Neural progenitor cell (in vitro differentiated cells): ENCODE data around the gene NCF1. TPM values are rescaled to one million over a fixed set of nuclear protein-coding genes. Genes with fewer than 3 reads are reported as not detected.
"Not testable (repeated sequence)": the region's sequence is repeated elsewhere in the genome, so short reads cannot be mapped to it uniquely, and the experiment has no call there.

ENCODE experiments used
- DNase-seq: peaks from one replicate; pipeline ENCODE4 v3.0.0-alpha.2; 2016; ENCODE audit warnings: low spot score
- H2AFZ ChIP-seq: fragments of 200-600 bp; sonication (generic); replicated peaks from 2 replicates; pipeline ENCODE4 v1.6.1; 2016; ENCODE audit warnings: antibody characterized with exemption
- H3F3A ChIP-seq: fragments of 200-600 bp; sonication (generic); 2 replicates; pipeline ENCODE4 v1.6.1; 2016; ENCODE audit warnings: antibody characterized with exemption, low read depth
- H3K27ac ChIP-seq: fragments of 200-600 bp; sonication (generic); 2 replicates; pipeline ENCODE4 v1.5.1; 2016; ENCODE audit warnings: mild to moderate bottlenecking
- H3K27me3 ChIP-seq: fragments of 200-600 bp; sonication (generic); 2 replicates; pipeline ENCODE4 v1.6.1; 2016; ENCODE audit warnings: mild to moderate bottlenecking, moderate library complexity
- H3K36me3 ChIP-seq: fragments of 200-600 bp; sonication (generic); 2 replicates; pipeline ENCODE4 v1.5.1; 2016
- H3K4me1 ChIP-seq: fragments of 200-600 bp; sonication (generic); 2 replicates; pipeline ENCODE4 v1.6.1; 2016; ENCODE audit warnings: mixed run types
- H3K4me2 ChIP-seq: fragments of 200-600 bp; sonication (generic); 2 replicates; pipeline ENCODE4 v1.6.1; 2016
- H3K4me3 ChIP-seq: fragments of 200-600 bp; sonication (generic); 2 replicates; pipeline ENCODE4 v1.5.1; 2016
- H3K79me2 ChIP-seq: fragments of 200-600 bp; sonication (generic); 2 replicates; pipeline ENCODE4 v1.6.1; 2016; ENCODE audit warnings: low read depth
- H3K9ac ChIP-seq: fragments of 200-600 bp; sonication (generic); 2 replicates; pipeline ENCODE4 v1.6.1; 2016
- H3K9me3 ChIP-seq: fragments of 200-600 bp; sonication (generic); 2 replicates; pipeline ENCODE4 v1.5.1; 2016; ENCODE audit warnings: low read depth
- H4K20me1 ChIP-seq: fragments of 200-600 bp; sonication (generic); 2 replicates; pipeline ENCODE4 v1.6.1; 2016; ENCODE audit warnings: low read depth
- H3K27ac Mint-ChIP-seq: 3 replicates; pipeline ENCODE4 v1.8.0; 2021; ENCODE audit warnings: mixed read lengths
- H3K27me3 Mint-ChIP-seq: 2 replicates; pipeline ENCODE4 v1.8.0; 2022; ENCODE audit warnings: low read depth, mild to moderate bottlenecking, inconsistent platforms, moderate library complexity, mixed read lengths; ENCODE audit not compliant: insufficient read depth
- H3K36me3 Mint-ChIP-seq: 3 replicates; pipeline ENCODE4 v1.8.0; 2021; ENCODE audit warnings: mixed read lengths
- H3K4me1 Mint-ChIP-seq: 3 replicates; pipeline ENCODE4 v1.8.0; 2021; ENCODE audit warnings: mixed read lengths
- H3K4me3 Mint-ChIP-seq: 3 replicates; pipeline ENCODE4 v1.8.0; 2021; ENCODE audit warnings: mild to moderate bottlenecking, moderate library complexity, mixed read lengths
- H3K9me3 Mint-ChIP-seq: 3 replicates; pipeline ENCODE4 v1.8.0; 2020; ENCODE audit warnings: mixed read lengths
- total RNA-seq: library from RNA; depleted of rRNA; stranded (reverse); fragments of >200 nt; gene quantifications from 2 replicates; pipeline ENCODE4 v1.2.3, GENCODE V29; 2015; ENCODE audit warnings: low replicate concordance

NCF1 gene
- total RNA-seq, 1 donor from 2014 or later: not detected

GRCh38 chr7:74789200-74789736 lies 15.5 kb downstream of the NCF1 start:
- H3K36me3 ChIP-seq, H3K79me2 ChIP-seq, DNase-seq, H2AFZ ChIP-seq, H4K20me1 ChIP-seq, H3K27ac Mint-ChIP-seq, H3K36me3 Mint-ChIP-seq, H3K27me3 Mint-ChIP-seq, H3K4me1 ChIP-seq, H3K4me1 Mint-ChIP-seq, H3K27ac ChIP-seq, H3K4me2 ChIP-seq, H3F3A ChIP-seq, H3K9ac ChIP-seq, H3K9me3 ChIP-seq, H3K4me3 Mint-ChIP-seq, H3K4me3 ChIP-seq, H3K27me3 ChIP-seq, H3K9me3 Mint-ChIP-seq: not testable (repeated sequence)

DNA sequence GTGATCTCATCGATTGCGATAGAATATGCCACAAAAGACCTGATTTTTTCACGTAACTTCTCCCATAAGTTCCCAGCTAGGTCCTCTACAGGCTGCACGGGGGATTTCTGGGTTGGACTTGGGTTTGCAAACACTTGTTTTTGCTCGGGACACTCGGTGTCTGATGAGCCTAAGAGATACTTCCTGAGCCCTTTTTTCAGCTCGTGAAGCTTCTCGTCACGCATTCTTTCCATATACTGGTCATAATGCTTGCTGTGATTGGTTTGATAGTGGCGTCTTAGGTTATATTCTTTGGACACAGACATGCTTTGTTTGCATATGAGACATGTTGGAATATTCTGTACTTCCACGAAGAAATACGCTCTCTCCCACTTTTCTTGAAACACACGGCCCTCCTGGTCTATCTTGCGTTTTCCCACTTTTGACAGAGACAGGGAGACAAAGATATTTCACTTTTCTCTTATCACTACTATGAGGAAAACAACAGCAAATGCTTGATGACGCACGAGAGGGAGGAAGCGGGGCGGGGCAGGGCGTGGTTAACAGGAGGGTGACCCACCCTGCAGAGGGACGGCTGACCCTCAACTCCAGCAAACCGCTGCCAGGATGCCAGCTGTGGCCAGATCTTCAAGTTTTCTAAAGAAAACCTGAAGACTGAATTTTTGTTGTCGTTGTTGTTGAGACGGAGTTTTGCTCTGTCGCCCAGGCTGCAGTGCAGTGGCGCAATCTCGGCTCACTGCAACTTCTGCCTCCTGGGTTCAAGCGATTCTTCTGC lies 24.2 kb downstream of the NCF1 start:
- DNase-seq, H3K4me2 ChIP-seq, H3K9me3 Mint-ChIP-seq, H3K79me2 ChIP-seq, H3K27ac Mint-ChIP-seq, H3K9ac ChIP-seq, H3K4me3 Mint-ChIP-seq, H2AFZ ChIP-seq, H3F3A ChIP-seq, H3K9me3 ChIP-seq, H3K36me3 ChIP-seq, H3K27me3 ChIP-seq, H3K4me3 ChIP-seq, H3K4me1 ChIP-seq, H3K36me3 Mint-ChIP-seq, H3K27ac ChIP-seq, H3K27me3 Mint-ChIP-seq, H4K20me1 ChIP-seq, H3K4me1 Mint-ChIP-seq: not testable (repeated sequence)

DNA sequence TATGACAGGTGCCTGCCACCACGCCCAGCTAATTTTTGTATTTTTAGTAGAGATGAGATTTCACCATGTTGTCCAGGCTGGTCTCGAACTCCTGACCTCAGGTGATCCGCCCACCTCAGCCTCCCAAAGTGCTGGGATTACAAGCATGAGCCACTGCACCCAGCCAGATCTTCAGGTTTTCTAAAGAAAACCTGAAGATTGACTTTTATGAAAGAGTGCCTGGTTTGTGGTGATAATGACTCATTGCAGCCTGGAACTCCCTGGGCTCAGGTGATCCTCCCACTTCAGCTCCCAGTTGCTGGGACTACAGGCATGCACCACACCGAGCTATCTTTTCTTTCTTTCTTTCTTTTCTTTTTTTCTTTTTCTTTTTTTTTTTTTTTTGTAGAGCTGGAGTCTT lies 24.8 kb downstream of the NCF1 start:
- H3K9me3 Mint-ChIP-seq, H3K36me3 Mint-ChIP-seq, H3K9me3 ChIP-seq, H3K4me1 Mint-ChIP-seq, H3K4me2 ChIP-seq, H3K27ac ChIP-seq, H3K79me2 ChIP-seq, H3K4me3 ChIP-seq, H3K27ac Mint-ChIP-seq, H3K27me3 ChIP-seq, H3K4me3 Mint-ChIP-seq, DNase-seq, H4K20me1 ChIP-seq, H3K27me3 Mint-ChIP-seq, H3K9ac ChIP-seq, H3K4me1 ChIP-seq, H2AFZ ChIP-seq, H3K36me3 ChIP-seq, H3F3A ChIP-seq: not testable (repeated sequence)

DNA sequence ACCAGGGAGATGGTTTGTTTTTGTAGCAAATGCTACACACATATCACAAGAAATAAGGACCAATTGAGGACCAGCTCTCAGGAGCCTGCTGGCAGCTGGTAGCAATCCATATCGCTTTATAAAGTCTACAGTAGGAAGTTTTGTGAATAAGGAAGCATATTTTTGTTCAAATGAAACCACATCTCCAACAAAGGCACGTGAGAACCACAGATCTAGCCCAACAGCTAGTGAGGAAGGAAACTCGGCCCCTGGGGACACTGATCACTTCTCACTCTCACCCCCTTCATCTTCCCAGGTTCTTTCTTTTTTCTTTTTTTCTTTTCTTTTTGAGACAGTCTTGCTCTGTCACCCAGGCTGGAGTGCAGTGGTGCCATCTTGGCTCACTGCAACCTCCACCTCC lies 42.1 kb downstream of the NCF1 start:
- not testable (repeated sequence) for H3K4me1 ChIP-seq, H2AFZ ChIP-seq, H3K4me3 Mint-ChIP-seq, H3K79me2 ChIP-seq, H3K27ac ChIP-seq, H3K36me3 Mint-ChIP-seq, H3K36me3 ChIP-seq, H3K27ac Mint-ChIP-seq, H3K9me3 Mint-ChIP-seq, H3K4me1 Mint-ChIP-seq, H3K27me3 ChIP-seq, H3K27me3 Mint-ChIP-seq, H3K4me2 ChIP-seq, H3K4me3 ChIP-seq, H3K9ac ChIP-seq, DNase-seq, H3F3A ChIP-seq, H3K9me3 ChIP-seq, H4K20me1 ChIP-seq

- not testable (repeated sequence) for H3F3A ChIP-seq, H3K27ac ChIP-seq, H3K4me3 ChIP-seq, H2AFZ ChIP-seq, DNase-seq, H4K20me1 ChIP-seq, H3K4me2 ChIP-seq, H3K36me3 Mint-ChIP-seq, H3K4me1 Mint-ChIP-seq, H3K27me3 Mint-ChIP-seq, H3K79me2 ChIP-seq, H3K27me3 ChIP-seq, H3K4me1 ChIP-seq, H3K36me3 ChIP-seq, H3K9ac ChIP-seq, H3K4me3 Mint-ChIP-seq, H3K9me3 ChIP-seq, H3K9me3 Mint-ChIP-seq, H3K27ac Mint-ChIP-seq
These were observed 46.5 kb downstream of the NCF1 start for GRCh38 chr7:74820146-74820805.

- H3K4me3 Mint-ChIP-seq, H3K27me3 ChIP-seq, H4K20me1 ChIP-seq, H3K9me3 ChIP-seq, H3K4me1 ChIP-seq, H3K79me2 ChIP-seq, H2AFZ ChIP-seq, H3K9me3 Mint-ChIP-seq, H3K4me1 Mint-ChIP-seq, H3K27ac Mint-ChIP-seq, DNase-seq, H3K36me3 Mint-ChIP-seq, H3K27ac ChIP-seq, H3K4me3 ChIP-seq, H3K27me3 Mint-ChIP-seq, H3F3A ChIP-seq, H3K36me3 ChIP-seq, H3K9ac ChIP-seq, H3K4me2 ChIP-seq: not testable (repeated sequence)
These were observed 47.4 kb downstream of the NCF1 start for GRCh38 chr7:74821259-74821658.

DNA sequence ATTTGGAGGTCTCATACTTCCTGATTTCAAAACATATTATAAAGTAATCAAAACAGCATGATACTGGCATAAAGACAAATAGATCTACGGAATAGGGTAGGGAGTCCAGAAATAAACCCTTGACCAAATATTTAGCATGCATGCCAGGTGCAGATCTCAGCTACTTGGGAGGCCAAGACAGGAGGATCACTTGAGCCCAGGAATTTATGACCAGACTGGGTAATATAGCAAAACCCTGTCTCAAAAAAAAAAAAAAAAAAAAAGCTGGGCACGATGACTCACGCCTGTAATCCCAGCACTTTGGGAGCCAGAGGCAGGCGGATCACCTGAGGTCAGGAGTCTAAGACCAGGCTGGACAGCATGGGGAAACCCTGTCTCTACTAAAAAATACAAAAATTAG lies 56.1 kb downstream of the NCF1 start:
- not testable (repeated sequence) for DNase-seq, H4K20me1 ChIP-seq, H3K36me3 Mint-ChIP-seq, H3K36me3 ChIP-seq, H3K79me2 ChIP-seq, H3K9me3 ChIP-seq, H3K27me3 Mint-ChIP-seq, H3K4me3 ChIP-seq, H3K4me1 ChIP-seq, H3K4me2 ChIP-seq, H2AFZ ChIP-seq, H3K9me3 Mint-ChIP-seq, H3K27me3 ChIP-seq, H3K9ac ChIP-seq, H3F3A ChIP-seq, H3K4me1 Mint-ChIP-seq, H3K4me3 Mint-ChIP-seq, H3K27ac ChIP-seq, H3K27ac Mint-ChIP-seq

DNA sequence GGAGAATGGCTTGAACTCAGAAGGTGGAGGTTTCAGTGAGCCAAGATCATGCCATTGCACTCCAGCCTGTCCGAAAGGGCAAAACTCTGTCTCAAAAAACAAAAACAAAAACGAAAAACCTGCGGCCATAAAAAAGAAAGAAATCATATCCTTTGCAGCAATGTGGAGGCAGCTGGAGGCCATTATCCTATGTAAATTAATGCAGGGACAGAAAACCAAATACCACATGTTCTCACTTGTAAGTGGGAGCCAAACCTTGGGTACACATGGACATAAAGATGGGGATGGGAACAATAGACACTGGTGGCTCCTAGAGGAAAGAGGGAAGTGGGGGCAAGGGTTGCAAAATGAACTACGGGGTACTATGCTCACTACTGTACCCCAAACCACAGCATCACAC lies 56.6 kb downstream of the NCF1 start:
- H4K20me1 ChIP-seq, H3K9ac ChIP-seq, H3K36me3 Mint-ChIP-seq, H3K27me3 ChIP-seq, DNase-seq, H2AFZ ChIP-seq, H3K27ac Mint-ChIP-seq, H3F3A ChIP-seq, H3K79me2 ChIP-seq, H3K4me1 ChIP-seq, H3K36me3 ChIP-seq, H3K9me3 ChIP-seq, H3K4me3 ChIP-seq, H3K9me3 Mint-ChIP-seq, H3K27ac ChIP-seq, H3K4me2 ChIP-seq, H3K4me1 Mint-ChIP-seq, H3K4me3 Mint-ChIP-seq, H3K27me3 Mint-ChIP-seq: not testable (repeated sequence)
